ENCODE measurements around the gene TLX2. TPM values are rescaled to one million over a fixed set of nuclear protein-coding genes. Genes with fewer than 3 reads are reported as not detected.

Gene TLX2
- total RNA-seq, 1 donor from 2014 or later, result not detected

GRCh38 chr2:74489906-74490305, 24.3 kb upstream of the TLX2 start:
- no peak overlapping the region for H3K4me3 ChIP-seq (ENCODE audit: low read depth, low read length)
- TF ChIP-seq, protein P1, sequence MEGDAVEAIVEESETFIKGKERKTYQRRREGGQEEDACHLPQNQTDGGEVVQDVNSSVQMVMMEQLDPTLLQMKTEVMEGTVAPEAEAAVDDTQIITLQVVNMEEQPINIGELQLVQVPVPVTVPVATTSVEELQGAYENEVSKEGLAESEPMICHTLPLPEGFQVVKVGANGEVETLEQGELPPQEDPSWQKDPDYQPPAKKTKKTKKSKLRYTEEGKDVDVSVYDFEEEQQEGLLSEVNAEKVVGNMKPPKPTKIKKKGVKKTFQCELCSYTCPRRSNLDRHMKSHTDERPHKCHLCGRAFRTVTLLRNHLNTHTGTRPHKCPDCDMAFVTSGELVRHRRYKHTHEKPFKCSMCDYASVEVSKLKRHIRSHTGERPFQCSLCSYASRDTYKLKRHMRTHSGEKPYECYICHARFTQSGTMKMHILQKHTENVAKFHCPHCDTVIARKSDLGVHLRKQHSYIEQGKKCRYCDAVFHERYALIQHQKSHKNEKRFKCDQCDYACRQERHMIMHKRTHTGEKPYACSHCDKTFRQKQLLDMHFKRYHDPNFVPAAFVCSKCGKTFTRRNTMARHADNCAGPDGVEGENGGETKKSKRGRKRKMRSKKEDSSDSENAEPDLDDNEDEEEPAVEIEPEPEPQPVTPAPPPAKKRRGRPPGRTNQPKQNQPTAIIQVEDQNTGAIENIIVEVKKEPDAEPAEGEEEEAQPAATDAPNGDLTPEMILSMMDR (conservative IDR thresholded peaks at IDR 0.05; ENCODE audit: low read depth, low read length), result no peak
- no peak for DNase-seq (ENCODE audit: low read depth)

GRCh38 chr2:74491648-74492544, 22.4 kb upstream of the TLX2 start:
- H3K4me3 ChIP-seq (ENCODE audit: low read depth, low read length), result no peak overlapping the region
- DNase-seq (ENCODE audit: low read depth), result no peak
- TF ChIP-seq, protein P1 (conservative IDR thresholded peaks at IDR 0.05; ENCODE audit: low read depth, low read length), result no peak

DNA sequence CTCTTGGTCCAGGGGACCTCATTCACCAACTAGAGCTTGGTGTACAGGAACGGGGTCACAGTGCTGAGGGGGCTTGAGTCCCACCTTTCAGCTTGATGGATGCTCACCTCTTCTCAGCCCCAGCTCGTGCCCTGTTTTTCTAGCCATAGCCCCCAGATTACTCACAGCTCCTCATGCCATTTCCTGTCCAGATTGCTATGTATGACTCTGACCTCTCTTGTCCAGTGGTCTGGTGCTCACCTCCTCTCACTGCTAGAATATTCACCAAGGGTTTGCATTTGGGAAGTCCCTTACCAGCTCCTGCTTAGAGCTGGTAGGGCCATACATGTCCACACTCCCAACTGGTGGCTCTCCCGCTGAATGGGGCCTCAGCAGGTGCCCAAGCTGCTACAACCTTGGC, 20.7 kb upstream of the TLX2 start:
- TF ChIP-seq, protein P1 (conservative IDR thresholded peaks at IDR 0.05; ENCODE audit: low read depth, low read length), result no peak
- no peak for DNase-seq (ENCODE audit: low read depth)
- no peak overlapping the region for H3K4me3 ChIP-seq (ENCODE audit: low read depth, low read length)

DNA sequence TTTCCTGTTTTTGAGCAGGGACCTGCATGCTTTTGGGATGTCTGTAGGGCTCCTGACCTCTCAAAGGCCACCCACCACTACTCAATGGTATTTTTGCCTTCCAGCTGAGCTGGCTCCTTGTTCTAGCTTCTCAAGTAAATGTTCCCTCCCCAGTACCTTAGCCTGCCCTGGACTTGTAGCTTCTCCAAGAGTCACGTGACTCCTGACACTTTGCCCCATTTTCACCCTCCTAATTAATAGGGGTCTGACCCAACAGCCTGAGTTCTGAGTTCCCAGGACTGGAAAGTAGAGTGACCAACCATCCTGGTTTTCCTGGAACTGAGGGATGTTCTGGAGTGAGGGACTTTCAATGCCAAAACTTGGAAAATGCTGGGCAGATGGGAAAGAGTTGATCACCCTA, 18.8 kb upstream of the TLX2 start:
- TF ChIP-seq, protein P1 (conservative IDR thresholded peaks at IDR 0.05; ENCODE audit: low read depth, low read length), result no peak
- no peak for DNase-seq (ENCODE audit: low read depth)
- no peak overlapping the region for H3K4me3 ChIP-seq (ENCODE audit: low read depth, low read length)

- TF ChIP-seq, protein P1 (conservative IDR thresholded peaks at IDR 0.05; ENCODE audit: low read depth, low read length), result no peak
- no peak overlapping the region for H3K4me3 ChIP-seq (ENCODE audit: low read depth, low read length)
- no peak for DNase-seq (ENCODE audit: low read depth)
These were observed 17.1 kb upstream of the TLX2 start for GRCh38 chr2:74496997-74497776.

DNA sequence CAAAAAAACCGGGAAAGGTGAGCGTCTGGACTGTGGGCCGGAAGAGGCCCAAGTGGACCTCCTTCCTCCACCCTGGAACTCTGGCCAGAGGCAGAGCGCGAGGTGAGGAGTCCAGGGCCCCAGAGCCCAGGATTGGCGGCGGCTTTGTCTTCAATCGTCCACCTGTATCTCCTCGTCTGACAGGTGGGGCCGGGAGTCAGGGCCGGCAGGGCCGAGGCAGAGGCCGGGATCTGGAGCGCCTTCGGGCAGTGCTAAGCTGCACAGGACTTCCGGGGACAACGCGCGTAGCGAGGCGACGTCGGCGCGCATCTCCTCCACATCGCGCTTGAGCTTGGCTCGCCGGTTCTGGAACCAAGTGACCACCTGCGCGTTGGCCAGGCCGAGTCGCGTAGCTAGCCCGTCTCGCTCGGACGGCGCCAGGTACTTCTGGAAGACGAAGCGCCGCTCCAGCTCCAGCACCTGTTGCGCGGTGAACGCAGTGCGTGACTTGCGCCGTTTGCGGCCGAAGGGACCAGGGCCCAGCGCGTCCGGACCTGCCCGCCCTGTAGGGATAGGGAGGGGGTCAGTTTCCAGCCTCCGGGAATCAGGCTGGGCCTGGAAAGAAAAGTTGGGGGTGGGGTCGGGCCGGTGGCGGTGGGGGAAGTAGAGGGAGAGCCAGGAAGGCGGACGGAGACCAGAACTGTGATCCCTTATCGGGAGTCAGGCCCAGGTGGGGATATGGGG, 16.3 kb upstream of the TLX2 start:
- no peak for DNase-seq (ENCODE audit: low read depth)
- peak overlapping the region; percentile 47 for H3K4me3 ChIP-seq (ENCODE audit: low read depth, low read length)
- TF ChIP-seq, protein P1 (conservative IDR thresholded peaks at IDR 0.05; ENCODE audit: low read depth, low read length), result no peak
